DND-41 (cell line): Measurements from ENCODE around the gene AOPEP.
"Not testable (repeated sequence)": the region's sequence is repeated elsewhere in the genome, so short reads cannot be mapped to it uniquely, and the experiment has no call there.

ENCODE experiments used
- ATAC-seq: fragments of 200-7000 bp; cut with Tn5 transposase; 3 replicates; pipeline ENCODE4 v1.9.1; 2021; ENCODE audit warnings: low read depth; ENCODE audit not compliant: insufficient read depth
- DNase-seq: peaks from one replicate; pipeline ENCODE4 v3.0.0-alpha.2; 2020
- H2AFZ ChIP-seq: 2 replicates; pipeline ENCODE4 v1.6.0; 2012; ENCODE audit warnings: low read depth, low read length
- H3K27ac ChIP-seq: 2 replicates; pipeline ENCODE4 v1.5.1; 2012; ENCODE audit warnings: low read length, inconsistent platforms
- H3K27me3 ChIP-seq: fragments of 200-600 bp; sonication (generic); 2 replicates; pipeline ENCODE4 v1.6.0; 2012; ENCODE audit warnings: low read length, mild to moderate bottlenecking, inconsistent platforms; ENCODE audit not compliant: insufficient read depth, poor library complexity
- H3K36me3 ChIP-seq: 2 replicates; pipeline ENCODE4 v1.5.1; 2012; ENCODE audit warnings: low read length, inconsistent platforms; ENCODE audit not compliant: insufficient read depth
- H3K4me1 ChIP-seq: 2 replicates; pipeline ENCODE4 v1.5.1; 2012; ENCODE audit warnings: mild to moderate bottlenecking, low read length; ENCODE audit not compliant: insufficient read depth
- H3K4me2 ChIP-seq: 2 replicates; pipeline ENCODE4 v1.6.0; 2012; ENCODE audit warnings: mild to moderate bottlenecking, moderate library complexity, low read length, inconsistent platforms; ENCODE audit not compliant: insufficient read depth
- H3K4me3 ChIP-seq, 2 experiments: fragments of 200-600 bp in 1 of 2; shearing (Covaris generic) in 1 of 2; 2 replicates each; pipeline ENCODE4 v1.5.1; 2012 to 2016; ENCODE audit warnings: inconsistent platforms in 2 of 2, low read length in 2 of 2, mild to moderate bottlenecking in 2 of 2, low read depth in 1 of 2, moderate library complexity in 1 of 2
- H3K79me2 ChIP-seq: 2 replicates; pipeline ENCODE4 v1.6.0; 2012; ENCODE audit warnings: low read length, inconsistent platforms; ENCODE audit not compliant: insufficient read depth
- H3K9ac ChIP-seq: 2 replicates; pipeline ENCODE4 v1.6.0; 2012; ENCODE audit warnings: low read depth, mild to moderate bottlenecking, inconsistent platforms, low read length, moderate library complexity
- H3K9me3 ChIP-seq: 2 replicates; pipeline ENCODE4 v1.5.1; 2012; ENCODE audit warnings: low read length, moderate library complexity, mild to moderate bottlenecking, inconsistent platforms; ENCODE audit not compliant: insufficient read depth, severe bottlenecking
- H4K20me1 ChIP-seq: 2 replicates; pipeline ENCODE4 v1.6.0; 2012; ENCODE audit warnings: low read length; ENCODE audit not compliant: insufficient read depth
- EZH2 ChIP-seq: IDR thresholded peaks from 3 replicates; pipeline ENCODE4 v1.6.1; 2012; ENCODE audit warnings: borderline replicate concordance, low read depth, mild to moderate bottlenecking, moderate library complexity, low read length, inconsistent platforms; ENCODE audit not compliant: severe bottlenecking
- TF ChIP-seq, protein P1 (sequence below): IDR thresholded peaks from 2 replicates; pipeline ENCODE4 v1.5.1; 2012; ENCODE audit warnings: borderline replicate concordance, low read length, moderate library complexity, mild to moderate bottlenecking; ENCODE audit not compliant: poor library complexity, severe bottlenecking; ENCODE audit errors: extremely low read depth

Gene AOPEP

DNA sequence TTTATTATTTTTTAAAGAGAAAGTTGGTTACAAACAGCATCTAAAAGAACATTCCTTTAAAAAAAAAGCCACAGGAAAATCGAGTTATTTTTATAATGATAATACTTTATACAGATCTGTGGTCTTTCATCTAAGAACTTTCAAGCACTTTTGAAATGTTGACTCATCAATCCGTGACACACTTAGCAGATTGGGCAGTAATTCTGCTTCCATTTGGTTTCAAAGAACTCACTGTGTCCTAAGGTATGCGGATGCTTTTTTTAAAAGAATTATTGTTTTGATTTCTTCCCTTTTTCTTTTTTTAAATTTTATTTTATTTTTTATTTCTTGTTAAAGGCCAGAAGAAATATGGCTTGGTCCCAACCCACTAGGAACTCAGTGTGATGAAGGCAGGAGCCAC is 147.8 kb downstream of the AOPEP start:
- Histone ChIP-seq H3K4me2 (no peak overlapping the region), H3K36me3 (no peaks in the 10 kb centered on the region), H3K9me3 (no peaks in the 10 kb centered on the region), H3K27ac (no peak overlapping the region), H3K4me3 (no peak overlapping the region), H3K79me2 (no peaks in the 10 kb centered on the region), H4K20me1 (no peaks in the 10 kb centered on the region), H3K9ac (no peak overlapping the region), H2AFZ (no peak overlapping the region), H3K27me3 (no peaks in the 10 kb centered on the region), H3K4me1 (peaks cover 11% of the 10 kb centered on the region)
- ATAC-seq (no peak), DNase-seq (no peak)
- TF ChIP-seq, protein P1, sequence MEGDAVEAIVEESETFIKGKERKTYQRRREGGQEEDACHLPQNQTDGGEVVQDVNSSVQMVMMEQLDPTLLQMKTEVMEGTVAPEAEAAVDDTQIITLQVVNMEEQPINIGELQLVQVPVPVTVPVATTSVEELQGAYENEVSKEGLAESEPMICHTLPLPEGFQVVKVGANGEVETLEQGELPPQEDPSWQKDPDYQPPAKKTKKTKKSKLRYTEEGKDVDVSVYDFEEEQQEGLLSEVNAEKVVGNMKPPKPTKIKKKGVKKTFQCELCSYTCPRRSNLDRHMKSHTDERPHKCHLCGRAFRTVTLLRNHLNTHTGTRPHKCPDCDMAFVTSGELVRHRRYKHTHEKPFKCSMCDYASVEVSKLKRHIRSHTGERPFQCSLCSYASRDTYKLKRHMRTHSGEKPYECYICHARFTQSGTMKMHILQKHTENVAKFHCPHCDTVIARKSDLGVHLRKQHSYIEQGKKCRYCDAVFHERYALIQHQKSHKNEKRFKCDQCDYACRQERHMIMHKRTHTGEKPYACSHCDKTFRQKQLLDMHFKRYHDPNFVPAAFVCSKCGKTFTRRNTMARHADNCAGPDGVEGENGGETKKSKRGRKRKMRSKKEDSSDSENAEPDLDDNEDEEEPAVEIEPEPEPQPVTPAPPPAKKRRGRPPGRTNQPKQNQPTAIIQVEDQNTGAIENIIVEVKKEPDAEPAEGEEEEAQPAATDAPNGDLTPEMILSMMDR = no peak
- no peak for TF ChIP-seq EZH2

DNA sequence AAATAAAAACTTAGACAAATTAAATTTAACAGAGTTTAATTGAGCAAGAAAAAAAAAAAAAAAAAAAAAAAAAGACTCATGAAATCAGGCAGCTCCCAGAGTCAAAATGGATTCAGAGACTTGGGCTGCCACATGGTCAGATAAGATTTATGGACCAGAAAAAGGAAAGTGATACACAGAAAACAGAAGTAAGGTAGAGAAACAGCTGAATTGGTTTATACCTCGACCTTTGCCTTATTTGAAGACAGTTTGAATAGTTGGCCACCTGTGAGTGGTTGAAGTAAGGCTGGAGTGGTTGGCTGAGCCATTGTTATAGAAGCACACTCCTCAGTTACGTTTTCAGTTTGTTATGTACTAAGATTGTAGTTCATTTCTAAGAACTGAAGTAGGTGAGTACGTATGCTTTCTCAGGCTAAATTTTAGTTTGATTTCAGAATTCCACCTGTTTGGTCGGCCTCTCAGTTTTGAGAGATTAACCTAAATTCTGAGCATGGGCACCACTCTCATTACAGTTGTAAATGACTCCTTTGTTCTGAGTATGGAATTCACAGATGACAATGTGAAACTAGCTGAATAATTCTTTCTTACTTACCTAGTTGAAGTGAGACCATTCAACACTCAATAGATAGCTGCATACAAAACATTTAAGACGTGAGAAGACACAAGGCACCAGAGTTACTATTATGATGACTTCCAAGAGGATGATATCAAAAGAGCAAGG is 149.0 kb downstream of the AOPEP start:
- no peaks in the 10 kb centered on the region for H3K36me3 ChIP-seq
- H3K9ac ChIP-seq = no peak overlapping the region
- no peak overlapping the region for H2AFZ ChIP-seq
- H4K20me1 ChIP-seq = no peaks in the 10 kb centered on the region
- H3K27me3 ChIP-seq = no peaks in the 10 kb centered on the region
- no peak for ATAC-seq
- H3K9me3 ChIP-seq = no peaks in the 10 kb centered on the region
- no peak overlapping the region for H3K4me2 ChIP-seq
- no peak overlapping the region for H3K4me3 ChIP-seq
- no peak overlapping the region for H3K27ac ChIP-seq
- peaks cover 10% of the 10 kb centered on the region for H3K4me1 ChIP-seq
- H3K79me2 ChIP-seq = no peaks in the 10 kb centered on the region
- DNase-seq = no peak
- TF ChIP-seq, protein P1 = no peak
- TF ChIP-seq EZH2 = no peak

DNA sequence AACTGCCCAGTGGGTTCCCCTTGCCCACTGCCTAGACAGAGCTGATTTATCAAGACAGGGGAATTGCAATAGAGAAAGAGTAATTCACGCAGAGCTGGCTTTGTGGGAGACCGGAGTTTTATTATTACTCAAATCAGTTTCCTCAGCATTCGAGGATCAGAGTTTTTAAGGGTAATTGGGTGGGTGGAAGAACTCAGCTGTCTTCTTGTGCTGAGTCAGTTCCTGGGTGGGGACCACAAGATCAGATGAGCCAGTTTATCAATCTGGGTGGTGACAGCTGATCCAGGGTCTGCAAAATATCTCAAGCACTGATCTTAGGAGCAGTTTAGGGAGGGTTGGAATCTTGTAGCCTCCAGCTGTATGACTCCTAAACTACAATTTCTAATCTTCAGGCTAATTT is 152.3 kb downstream of the AOPEP start:
- DNase-seq, H2AFZ ChIP-seq, H3K27ac ChIP-seq, ATAC-seq, H3K4me1 ChIP-seq, H3K9me3 ChIP-seq, H4K20me1 ChIP-seq, H3K4me2 ChIP-seq, H3K4me3 ChIP-seq, H3K27me3 ChIP-seq, H3K9ac ChIP-seq, H3K36me3 ChIP-seq, H3K79me2 ChIP-seq: not testable (repeated sequence)

DNA sequence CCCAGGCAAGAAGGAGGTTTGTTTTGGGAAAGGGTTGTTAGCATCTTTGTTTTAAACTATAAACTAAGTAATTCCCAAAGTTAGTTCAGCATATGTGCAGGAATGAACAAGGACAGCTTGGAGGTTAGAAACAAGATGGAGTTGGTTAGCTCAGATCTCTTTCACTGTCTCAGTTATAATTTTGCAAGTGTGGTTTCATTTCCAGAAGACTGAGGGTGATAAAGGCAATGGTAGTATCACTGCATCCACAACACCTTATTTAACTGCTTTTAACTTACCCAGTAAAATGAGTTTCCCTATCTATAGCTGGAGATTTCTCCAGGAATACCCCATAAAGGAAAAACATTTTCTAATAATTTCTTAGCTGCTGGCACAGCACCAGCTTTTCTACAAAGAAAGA is 152.7 kb downstream of the AOPEP start:
- Histone ChIP-seq H3K4me2 (no peak overlapping the region), H2AFZ (no peak overlapping the region), H3K9ac (no peak overlapping the region), H3K27me3 (no peaks in the 10 kb centered on the region), H3K4me1 (no peaks in the 10 kb centered on the region), H3K36me3 (no peaks in the 10 kb centered on the region), H3K79me2 (no peaks in the 10 kb centered on the region), H3K9me3 (no peaks in the 10 kb centered on the region), H3K4me3 (no peak overlapping the region), H3K27ac (no peak overlapping the region), H4K20me1 (no peaks in the 10 kb centered on the region)
- TF ChIP-seq, protein P1 = no peak
- DNase-seq (no peak), ATAC-seq (no peak)
